ENCODE measurements around the gene THOC6.
A peak's percentile ranks its signal among the peaks of the same experiment; 100 is the strongest.
"Not testable (repeated sequence)": the region's sequence is repeated elsewhere in the genome, so short reads cannot be mapped to it uniquely, and the experiment has no call there.

The THOC6 gene

DNA sequence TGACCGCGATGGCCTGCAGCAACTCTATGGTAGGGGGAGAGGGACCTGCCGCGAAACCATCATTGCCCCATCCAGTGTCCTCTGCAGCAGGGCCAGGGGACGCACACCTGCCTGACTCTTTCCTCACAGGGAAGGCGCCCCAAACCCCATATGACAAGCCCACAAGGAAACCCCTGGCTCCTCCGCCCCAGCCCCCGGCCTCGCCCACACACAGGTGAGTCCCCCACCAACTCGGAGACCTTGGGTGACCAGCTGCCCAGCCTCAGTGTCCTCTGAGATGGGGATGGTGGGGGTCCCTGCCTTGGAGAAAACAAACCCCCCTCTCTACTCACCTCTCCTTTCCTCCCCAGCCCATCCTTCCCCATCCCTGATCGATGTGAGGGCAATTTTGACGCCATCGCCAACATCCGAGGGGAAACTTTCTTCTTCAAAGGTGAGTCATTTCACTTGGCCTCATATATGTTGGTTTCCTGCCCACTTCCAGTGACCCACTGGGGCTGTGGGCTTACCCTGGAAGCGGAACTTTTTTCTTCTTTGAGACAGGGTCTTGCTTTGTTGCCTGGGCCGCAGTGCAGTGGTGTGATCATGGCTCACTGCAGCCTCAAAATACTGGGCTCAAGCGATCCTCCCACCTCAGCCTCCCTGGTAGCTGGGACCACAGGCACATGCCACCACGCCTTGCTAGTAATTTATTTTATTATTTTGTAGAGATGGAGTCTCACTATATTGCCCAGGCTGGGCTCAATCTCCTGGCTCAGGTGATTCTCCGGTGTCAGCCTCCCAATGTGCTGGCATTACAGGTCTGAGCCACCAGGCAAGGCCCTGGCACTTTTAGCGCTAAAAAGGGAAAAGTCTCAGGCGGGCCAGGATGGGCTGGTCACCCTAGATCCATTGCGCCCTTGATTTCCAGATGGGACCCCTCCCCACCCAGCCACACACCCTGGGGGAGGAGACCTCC lies 33.6 kb downstream of the THOC6 start:
- DNase-seq, result no peak

DNA sequence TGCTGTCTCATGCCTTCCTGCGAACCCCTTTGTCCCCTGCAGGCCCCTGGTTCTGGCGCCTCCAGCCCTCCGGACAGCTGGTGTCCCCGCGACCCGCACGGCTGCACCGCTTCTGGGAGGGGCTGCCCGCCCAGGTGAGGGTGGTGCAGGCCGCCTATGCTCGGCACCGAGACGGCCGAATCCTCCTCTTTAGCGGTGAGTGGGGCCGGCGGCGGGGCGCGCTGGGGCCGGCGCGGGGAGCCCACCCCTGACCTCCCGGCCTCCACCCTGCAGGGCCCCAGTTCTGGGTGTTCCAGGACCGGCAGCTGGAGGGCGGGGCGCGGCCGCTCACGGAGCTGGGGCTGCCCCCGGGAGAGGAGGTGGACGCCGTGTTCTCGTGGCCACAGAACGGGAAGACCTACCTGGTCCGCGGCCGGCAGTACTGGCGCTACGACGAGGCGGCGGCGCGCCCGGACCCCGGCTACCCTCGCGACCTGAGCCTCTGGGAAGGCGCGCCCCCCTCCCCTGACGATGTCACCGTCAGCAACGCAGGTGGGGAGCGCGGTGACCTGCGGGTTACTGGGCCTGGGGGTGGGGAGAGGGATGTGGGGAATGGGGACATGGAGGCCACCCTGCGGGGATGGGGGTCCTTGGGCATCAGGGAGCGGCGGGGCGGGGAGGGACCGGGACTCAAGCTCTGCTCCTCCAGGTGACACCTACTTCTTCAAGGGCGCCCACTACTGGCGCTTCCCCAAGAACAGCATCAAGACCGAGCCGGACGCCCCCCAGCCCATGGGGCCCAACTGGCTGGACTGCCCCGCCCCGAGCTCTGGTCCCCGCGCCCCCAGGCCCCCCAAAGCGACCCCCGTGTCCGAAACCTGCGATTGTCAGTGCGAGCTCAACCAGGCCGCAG lies 34.5 kb downstream of the THOC6 start:
- DNase-seq, result no peak

DNA sequence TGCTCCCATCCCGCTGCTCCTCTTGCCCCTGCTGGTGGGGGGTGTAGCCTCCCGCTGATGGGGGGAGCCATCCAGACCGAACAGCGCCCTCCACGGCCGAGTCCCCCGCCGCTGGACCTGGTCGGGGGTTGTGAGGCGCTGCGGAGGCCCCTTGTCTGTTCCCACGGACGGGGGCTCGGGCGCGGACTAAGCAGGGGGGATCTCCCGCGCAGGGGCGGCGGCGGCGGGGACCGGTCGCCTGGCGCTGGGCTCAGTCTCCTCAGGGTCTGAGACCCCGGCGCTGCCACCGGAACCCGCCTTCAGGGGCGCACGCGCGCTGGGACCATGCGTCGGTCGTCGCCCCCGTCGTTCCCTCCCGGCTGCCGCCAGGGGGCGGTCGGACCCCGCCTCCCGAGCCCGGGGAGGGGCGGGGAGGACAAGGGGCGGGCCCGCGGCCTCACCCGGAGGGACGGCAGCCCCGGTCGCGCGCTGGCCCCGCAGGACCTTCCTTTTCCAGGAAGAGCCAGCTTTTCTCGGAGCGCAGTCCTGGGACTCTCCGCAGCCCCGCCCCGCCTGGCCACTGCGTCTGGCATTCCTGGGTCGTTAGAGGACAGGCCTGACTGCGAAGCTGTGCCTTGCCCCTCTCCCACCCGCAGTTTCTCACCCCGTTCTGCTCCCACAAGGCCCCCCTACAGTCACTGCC lies 35.3 kb downstream of the THOC6 start:
- peak in 1 of 2 experiments; percentile 23 for DNase-seq

DNA sequence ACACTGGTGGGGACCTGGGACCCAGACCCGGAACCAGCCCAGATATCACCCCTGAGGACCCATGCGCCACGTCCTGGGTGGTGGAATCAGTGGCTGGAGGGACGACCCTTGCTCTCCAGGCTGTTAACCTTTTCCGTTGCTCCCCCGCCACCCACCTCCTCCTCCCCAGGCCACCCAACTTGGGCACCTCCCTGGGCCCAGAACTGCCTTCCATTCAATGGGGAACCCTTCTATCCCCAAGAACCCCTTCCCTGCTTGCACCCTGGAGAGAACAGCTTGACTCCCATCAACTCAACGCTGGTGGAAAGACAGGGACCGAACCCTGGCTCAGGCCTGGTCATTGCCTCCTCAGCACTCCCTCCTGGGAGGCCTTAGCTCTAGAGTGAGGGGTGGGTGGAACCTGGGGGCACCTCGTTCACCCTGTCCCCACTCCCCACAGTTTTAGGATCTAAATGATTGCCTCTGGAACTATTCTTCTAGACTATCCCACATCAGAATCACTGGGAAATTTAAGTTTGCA lies 35.9 kb downstream of the THOC6 start:
- no peak for DNase-seq

DNA sequence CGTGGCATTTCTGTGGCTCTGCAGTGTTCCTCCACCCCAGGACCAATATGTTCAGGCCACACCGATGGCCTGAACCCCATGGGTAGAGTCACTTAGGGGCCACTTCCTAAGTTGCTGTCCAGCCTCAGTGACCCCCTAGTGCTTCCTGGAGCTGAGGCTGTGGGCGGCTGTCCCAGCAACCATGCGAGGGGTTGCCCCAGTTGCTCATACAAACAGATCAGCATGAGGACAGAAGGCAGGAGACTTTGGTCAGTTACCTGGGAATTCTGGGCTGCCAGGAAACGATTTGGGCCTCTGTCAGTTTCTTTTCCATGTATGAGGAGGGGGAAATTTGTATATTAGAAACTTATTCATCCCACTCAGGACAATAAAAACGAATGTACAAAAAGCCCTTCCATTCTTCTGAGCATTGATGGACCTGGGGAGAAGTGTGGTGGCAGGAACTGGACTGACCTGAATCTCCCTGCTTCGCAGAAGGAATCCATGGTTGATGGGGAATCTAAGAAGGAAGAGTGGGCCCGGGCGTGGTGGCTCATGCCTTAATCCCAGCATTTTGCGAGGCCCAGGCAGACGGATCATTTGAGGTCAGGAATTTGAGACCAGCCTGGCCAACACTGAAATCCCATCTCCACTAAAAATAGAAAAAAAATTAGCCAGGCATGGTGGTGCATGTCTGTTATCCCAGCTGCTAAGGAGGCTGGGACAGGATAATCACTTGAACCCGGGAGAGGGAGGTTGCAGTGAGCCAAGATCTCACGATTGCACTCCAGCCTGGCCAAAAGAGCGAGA lies 36.7 kb downstream of the THOC6 start:
- no peak for DNase-seq

DNA sequence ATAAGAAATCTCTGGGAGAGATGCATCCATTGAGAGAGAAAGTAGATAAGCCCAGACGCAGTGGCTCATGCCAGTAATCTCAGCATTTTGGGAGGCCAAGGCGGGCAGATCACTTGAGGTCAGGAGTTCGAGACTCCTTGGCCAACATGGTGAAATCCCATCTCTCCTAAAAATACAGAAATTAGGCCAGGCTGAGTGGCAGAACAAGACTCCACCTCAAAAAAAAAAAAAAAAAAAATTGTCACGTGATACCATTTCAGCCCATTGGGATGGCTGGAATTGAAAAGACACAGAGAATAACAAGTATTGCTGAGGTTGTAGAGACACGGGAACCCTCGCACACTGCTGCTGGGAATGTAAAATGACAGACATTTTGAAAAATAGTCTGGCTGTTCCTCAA lies 38.7 kb downstream of the THOC6 start:
- no peak for DNase-seq

DNA sequence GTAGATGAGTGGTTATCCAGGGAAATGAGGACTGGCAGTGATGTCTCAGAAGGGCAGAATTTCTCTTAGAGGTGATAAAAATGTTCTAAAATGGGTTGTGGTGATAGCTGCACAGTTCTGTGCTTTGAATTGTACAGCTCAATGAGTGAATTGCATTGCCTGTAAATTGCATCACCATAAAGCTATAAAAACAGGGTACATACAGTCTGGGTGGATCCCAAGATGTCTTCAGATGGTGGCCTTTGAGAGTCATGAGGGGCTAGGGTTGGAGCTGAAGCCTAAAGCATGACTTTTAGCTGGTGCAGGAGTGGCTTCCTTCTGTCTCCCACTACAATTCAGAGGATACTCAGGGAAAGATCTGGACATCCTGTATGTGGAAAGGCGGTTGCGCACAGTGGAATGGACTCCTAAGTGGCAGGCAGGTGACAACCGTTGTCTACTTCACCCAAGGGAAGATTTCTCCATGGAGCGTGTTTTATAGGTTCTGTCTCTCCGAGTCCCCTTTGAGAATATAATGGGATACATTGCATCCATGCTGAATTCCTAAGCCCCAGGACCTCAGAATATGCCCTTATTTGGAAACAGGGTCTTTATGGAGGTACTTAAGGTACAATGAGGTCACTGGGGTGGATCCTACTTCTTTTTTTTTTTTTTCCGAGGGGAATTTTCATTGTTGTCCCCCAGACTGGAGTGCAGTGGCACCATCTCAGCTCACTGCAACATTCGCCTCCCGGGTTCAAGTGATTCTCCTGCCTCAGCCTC lies 40.0 kb downstream of the THOC6 start:
- no peak for DNase-seq

DNA sequence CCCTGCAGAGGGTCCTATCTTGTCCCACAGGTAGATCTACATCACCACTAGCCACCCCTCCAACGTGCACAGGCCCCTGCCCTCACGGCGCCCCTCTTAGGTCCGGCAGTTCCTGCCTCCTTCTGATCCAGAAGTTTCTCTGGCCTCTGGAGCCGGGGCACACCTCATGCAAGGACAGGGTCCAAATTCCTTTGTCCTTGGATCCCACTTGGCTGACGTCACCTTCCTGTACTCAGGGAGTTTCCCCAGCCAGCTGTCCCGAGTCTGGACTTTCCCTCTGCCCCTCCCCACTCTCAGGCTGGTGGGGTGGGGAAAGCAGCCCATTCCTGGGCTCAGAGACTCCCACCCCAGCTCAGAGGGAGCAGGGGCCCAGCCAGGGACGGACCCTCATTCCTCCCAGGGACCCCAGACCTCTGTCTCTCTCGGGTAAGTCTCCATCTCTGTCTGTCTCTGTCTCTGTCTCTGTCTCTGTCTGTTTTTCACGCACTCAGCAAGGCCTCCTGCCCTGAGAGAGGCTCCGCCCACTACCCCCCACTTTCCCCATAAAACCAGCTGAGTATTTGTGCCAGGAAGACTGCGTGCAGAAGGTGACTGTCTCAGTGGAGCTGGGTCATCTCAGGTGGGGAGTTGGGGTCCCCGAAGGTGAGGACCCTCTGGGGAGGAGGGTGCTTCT lies 41.4 kb downstream of the THOC6 start, which contains the start of gene IL32:
IL32 (plus strand) TSS at position 572 of the 673 bp plus-strand sequence. CDS start 172 bp downstream, outside the sequence.
- DNase-seq, result no peak

DNA sequence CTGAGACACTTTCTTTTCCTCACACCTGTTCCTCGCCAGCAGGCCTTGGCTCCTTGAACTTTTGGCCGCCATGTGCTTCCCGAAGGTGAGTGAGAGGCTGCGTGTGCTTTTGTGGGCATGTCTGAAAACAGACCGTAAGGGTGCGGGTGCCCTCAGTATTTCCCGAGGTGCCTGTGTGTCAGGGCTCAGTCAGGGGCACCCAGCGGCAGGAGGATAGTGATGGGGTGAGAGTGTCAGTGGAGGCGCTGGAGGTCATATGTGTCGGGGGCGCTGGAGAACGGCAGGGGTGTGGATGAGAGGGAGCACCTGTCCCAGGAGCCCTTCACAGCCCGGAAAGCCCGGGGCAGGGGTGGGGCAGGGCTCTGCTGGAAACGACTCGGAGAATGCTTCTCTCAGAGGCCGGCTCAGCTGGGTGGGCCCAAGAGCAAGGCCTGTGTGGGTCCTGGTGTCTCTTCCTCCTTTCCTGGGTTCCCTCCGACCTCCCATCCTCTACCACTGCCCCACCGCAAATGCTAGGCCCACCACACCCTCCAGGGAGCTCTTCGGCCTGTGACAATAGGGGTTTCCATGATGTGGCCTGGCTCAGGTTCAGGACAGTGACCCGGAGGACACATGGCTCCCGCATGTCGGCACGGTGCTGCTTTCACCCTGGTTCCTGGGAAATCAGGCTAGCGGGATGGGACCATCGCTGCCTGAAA lies 42.1 kb downstream of the THOC6 start:
- no peak for DNase-seq

DNA sequence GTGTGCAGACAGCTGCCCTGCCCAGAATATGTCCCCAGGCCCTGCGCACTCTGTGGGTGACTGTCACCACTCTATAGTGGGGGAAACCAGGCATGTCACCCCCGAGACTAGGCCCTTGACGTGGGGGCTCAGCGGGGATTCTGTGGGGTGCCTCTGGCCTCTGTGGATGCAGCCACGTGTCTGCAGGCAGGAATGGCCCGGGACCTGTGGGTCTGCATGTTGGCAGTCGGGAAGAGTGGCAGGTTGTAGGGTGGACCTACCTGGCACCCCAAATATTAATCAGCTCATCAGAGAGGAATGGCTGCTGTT lies 42.6 kb downstream of the THOC6 start:
- DNase-seq, result no peak

DNA sequence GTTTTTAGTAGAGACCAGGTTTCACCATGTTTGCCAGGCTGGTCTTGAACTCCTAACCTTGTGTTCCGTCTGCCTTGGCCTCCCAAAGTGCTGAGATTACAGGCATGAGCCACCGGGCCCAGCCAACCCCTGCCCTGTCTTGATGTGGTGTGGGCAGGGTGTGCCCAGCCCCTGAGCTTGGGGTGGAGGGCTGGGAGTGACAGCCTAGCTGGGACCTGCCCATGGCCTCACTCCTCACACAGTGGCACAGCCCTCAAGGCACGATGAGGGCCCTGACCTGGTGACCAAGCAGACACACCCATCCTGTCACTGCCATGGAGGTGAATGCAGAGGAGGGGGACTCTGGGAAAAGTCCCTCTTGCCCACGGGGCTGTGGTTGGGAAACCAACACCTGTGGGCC lies 44.7 kb downstream of the THOC6 start:
- no peak for DNase-seq

DNA sequence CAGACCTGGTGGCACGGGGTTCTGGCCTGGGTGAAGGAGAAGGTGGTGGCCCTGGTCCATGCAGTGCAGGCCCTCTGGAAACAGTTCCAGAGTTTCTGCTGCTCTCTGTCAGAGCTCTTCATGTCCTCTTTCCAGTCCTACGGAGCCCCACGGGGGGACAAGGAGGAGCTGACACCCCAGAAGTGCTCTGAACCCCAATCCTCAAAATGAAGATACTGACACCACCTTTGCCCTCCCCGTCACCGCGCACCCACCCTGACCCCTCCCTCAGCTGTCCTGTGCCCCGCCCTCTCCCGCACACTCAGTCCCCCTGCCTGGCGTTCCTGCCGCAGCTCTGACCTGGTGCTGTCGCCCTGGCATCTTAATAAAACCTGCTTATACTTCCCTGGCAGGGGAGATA lies 45.3 kb downstream of the THOC6 start:
- not testable (repeated sequence) for DNase-seq

DNA sequence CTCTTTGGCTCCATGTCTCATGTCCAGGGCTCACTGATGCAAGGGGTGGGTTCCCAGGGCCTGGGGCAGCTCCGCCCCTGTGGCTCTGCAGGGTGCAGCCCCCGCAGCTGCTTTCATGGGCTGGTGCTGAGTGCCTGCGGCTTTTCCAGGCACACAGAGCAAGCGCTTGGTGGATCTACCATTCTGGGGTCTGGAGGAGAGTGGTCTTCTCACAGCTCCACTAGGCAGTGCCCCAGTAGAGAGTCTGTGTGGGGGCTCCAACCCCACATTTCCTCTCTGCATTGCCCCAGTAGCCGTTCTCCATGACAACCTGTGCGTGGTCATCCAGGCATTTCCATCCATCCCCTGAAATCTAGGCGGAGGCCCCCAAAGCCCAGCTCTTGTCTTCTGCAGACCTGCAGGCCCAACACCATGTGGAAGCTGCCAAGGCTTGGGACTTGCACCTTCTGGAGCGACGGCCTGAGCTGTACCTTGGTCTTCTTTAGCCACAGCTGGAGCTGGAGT lies 46.8 kb downstream of the THOC6 start:
- no peak for DNase-seq

DNA sequence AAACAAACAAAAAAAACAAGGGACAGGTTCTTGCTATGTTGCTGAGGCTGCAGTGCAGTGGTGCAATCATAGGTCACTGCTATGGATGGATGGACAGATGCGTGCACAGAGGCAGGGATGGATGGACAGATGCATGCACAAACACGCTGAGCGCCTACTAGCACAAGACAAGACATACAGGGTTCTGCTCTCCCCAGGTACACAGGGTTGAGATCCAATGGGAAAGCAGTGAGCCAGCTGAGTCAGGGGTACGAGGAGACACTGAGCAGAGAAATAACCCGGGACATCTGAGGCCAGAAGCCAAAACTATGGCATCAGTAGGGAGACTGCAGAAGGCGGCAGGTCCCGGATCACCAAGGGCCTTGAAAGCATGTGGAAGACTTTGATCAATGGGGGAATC lies 47.8 kb downstream of the THOC6 start:
- DNase-seq, result no peak

DNA sequence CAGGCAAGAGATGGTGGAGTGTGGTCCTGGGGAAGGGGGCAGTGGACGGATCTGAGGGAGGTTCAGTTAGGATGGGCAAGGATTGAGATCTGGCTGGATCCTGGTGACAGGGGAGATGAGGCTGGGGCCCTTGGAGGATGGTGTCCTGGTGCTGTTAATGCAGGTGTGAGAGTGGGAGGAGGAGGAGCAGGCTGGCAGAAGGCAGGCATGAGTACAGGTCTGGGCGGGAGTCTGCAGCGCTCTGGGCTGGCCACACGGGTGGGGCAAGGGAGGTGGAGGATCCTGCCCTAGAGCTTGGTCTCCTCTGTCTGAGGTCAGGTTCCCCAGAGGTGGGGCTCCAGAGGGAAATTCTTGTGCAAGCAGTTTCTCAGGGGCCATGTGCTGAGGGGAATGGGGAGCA lies 48.3 kb downstream of the THOC6 start:
- DNase-seq, result not testable (repeated sequence)

DNA sequence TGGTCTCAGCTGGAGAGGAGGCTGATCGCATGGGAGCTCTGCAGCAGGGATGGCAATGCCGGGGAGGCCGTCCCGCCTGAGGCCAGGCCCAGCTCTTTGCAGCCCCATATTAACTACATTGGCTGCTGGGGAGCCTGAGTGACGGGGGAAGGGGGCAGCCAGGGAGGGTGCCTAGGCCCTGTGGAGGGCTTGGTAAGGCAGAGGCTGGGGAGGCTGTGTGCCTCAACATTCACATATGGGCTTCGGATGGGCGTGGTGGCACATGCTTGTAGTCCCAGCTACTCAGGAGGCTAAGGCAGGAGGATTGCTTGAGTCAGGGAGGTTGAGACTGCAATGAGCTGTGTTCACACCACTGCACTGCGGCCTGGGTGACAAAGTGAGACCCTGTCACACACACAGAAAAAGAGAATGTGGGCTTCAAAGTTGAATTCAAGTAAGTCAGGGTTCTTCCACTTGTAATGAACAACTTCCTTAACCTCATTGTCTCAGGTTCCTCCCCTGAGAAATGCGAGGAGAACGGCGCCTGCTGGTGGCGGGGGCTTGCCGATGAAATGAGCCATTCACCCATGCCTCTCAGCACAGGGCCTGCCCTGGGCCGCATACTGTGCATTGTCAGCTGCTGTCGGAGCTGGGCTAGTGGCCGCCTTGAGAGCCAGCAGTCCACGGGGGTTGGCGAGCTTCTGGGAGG lies 48.9 kb downstream of the THOC6 start:
- not testable (repeated sequence) for DNase-seq

DNA sequence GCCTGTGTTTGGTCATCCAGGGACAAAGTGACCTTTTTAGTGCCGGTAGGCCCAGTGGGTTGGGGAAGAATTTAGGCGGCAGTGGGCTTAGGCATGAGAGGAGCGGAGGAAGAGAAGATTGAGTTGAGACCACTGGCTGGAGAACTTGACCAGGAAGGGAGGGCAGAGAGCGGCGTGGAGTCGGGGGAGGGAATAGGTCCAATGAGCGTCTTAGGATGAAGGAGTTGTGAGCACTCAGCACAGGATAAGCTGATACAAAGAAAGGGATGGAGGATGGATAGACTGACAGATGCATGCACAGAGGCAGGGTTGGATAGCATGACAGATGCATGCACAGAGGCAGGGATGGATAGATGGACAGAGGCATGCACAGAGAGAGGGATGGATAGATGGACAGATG lies 49.6 kb downstream of the THOC6 start:
- no peak for DNase-seq

DNA sequence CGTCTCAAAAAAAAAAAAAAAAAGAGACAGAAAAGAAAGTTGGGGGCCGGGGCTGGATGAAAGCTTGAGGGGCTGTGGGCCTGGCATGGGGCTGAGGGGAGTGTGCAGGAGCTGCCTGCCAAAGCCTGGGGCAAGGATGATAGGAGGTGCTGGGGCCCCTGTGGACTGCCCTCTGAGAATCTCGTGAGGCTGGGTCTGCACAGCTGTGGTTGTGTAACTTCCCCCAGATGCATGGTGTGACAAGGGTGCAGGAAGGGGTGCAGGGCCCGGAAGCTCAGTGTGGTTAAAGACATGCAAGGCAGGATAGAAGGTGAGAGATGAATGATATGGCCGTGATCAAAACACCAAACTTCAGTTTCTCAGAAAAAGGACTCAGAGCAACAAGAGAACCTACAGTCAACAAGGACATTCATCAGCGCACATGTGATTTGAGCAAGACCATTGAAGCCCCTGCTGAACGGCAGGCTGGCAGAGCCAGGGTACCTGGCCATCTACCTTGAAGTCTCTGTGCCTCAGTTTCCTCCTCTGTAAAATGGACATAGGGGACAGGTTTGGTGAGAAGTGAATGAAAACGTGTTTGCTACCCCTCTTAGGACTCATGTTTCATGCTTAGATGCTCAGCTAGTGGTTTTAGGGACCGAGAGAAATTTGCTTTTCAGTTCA lies 51.2 kb downstream of the THOC6 start:
- DNase-seq, result no peak

DNA sequence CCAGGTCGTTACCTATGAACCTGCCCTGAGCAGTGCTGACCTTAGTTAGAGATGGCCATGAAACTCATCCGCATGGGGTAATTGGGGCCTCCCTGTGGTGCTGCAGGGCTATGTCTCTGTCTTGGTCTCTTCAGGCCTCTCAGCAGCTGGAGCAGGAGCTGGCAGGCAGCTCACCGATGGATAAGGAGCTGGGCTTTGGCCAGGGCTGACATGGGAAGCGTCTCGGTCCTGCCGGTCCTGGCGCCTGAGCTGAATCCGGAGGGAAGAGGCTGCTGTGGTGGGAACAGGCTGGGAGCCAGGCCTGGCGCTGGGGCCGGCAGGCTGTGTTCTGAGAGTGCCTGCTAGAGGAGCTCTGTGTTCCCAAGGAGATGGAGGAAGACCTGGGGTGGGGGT lies 51.7 kb downstream of the THOC6 start:
- DNase-seq, result no peak

Data from cerebellar nuclear complex (tissue), 1 donor.